K562 (cell line): Measurements from ENCODE around the gene SAMD8. TPM values are rescaled to one million over a fixed set of nuclear protein-coding genes. Genes with fewer than 3 reads are reported as not detected.

ENCODE experiments used
- BRF1 ChIP-seq: IDR thresholded peaks from 3 replicates; pipeline ENCODE4 v1.6.1; 2011; ENCODE audit warnings: borderline replicate concordance, mild to moderate bottlenecking; ENCODE audit not compliant: insufficient read length; ENCODE audit errors: extremely low read depth
- HCFC1 ChIP-seq: IDR thresholded peaks from 2 replicates; pipeline ENCODE4 v1.6.1; 2012; ENCODE audit warnings: low read depth, low read length, improper control_type of control experiment
- NFATC3 ChIP-seq: fragments of 450-650 bp; IDR thresholded peaks from 2 replicates; pipeline ENCODE4 v1.6.1; 2017; ENCODE audit warnings: mild to moderate bottlenecking
- PHF21A ChIP-seq: fragments of 450-650 bp; IDR thresholded peaks from 2 replicates; pipeline ENCODE4 v1.6.1; 2017; ENCODE audit warnings: low read depth, borderline replicate concordance
- SIN3A ChIP-seq, 2 experiments: fragments of 150-350 bp in 1 of 2; IDR thresholded peaks; 2 replicates each; pipeline ENCODE4 v1.6.1; 2011 to 2016; ENCODE audit warnings: borderline replicate concordance in 2 of 2, low read depth in 2 of 2, low read length in 2 of 2, mild to moderate bottlenecking in 2 of 2, moderate library complexity in 2 of 2; ENCODE audit not compliant: control insufficient read depth in 1 of 2
- ZNF24 ChIP-seq: fragments of 450-650 bp; IDR thresholded peaks from 2 replicates; pipeline ENCODE4 v1.6.1; 2016
- polyA plus RNA-seq, 8 experiments: library from polyadenylated mRNA; depleted of rRNA in 4 of 8; stranded (reverse) in 5 of 8; unstranded in 3 of 8; fragments of >200 nt; fragmentation: Nextera tagmentation in 2 of 8; fragmentation: Illumina TruSeq in 1 of 8; extraction: Ambion mirVana in 2 of 8; extraction: Trizol in 1 of 8; gene quantifications; 2 replicates each; pipeline versions ENCODE4 v1.2.1 to v1.2.3, GENCODE V29; 2011 to 2014; ENCODE audit warnings: inconsistent platforms in 1 of 8, missing spikeins in 1 of 8
- total RNA-seq, 7 experiments: library from RNA; depleted of rRNA in 6 of 7; stranded (reverse); fragments of >200 nt in 6 of 7; fragmentation: Illumina TruSeq in 2 of 7; extraction: Trizol in 2 of 7; gene quantifications; 2 replicates each; pipeline versions ENCODE4 v1.2.1 to v1.2.3, GENCODE V29; 2011 to 2021; ENCODE audit warnings: low replicate concordance in 1 of 7
- TF ChIP-seq, protein P1 (sequence below): sonication (generic); formaldehyde crosslinking; IDR thresholded peaks from 2 replicates; pipeline ENCODE4 v1.8.1; 2023; ENCODE audit warnings: mild to moderate bottlenecking, missing genetic modification reagents
- TF ChIP-seq, protein P2 (sequence below): sonication (generic); formaldehyde crosslinking; IDR thresholded peaks from 2 replicates; pipeline ENCODE4 v1.8.0; 2022; ENCODE audit warnings: mild to moderate bottlenecking, missing genetic modification reagents, borderline replicate concordance
- TF ChIP-seq, protein P3 (sequence below), 2 experiments: IDR thresholded peaks in 1 of 2; conservative IDR thresholded peaks in 1 of 2; 2 replicates each; pipeline ENCODE4 v1.6.1; 2016; ENCODE audit warnings: low read depth in 2 of 2, mild to moderate bottlenecking in 1 of 2, missing compliant biosample characterization in 1 of 2, missing genetic modification characterization in 1 of 2, moderate library complexity in 1 of 2

Gene SAMD8
- total and polyA plus RNA-seq, 9 of the 15 experiments (the other 6 are each of a cell fraction or from before 2014, with no cell fraction given), result 2.7 to 16.1 (median 6.2) TPM

DNA sequence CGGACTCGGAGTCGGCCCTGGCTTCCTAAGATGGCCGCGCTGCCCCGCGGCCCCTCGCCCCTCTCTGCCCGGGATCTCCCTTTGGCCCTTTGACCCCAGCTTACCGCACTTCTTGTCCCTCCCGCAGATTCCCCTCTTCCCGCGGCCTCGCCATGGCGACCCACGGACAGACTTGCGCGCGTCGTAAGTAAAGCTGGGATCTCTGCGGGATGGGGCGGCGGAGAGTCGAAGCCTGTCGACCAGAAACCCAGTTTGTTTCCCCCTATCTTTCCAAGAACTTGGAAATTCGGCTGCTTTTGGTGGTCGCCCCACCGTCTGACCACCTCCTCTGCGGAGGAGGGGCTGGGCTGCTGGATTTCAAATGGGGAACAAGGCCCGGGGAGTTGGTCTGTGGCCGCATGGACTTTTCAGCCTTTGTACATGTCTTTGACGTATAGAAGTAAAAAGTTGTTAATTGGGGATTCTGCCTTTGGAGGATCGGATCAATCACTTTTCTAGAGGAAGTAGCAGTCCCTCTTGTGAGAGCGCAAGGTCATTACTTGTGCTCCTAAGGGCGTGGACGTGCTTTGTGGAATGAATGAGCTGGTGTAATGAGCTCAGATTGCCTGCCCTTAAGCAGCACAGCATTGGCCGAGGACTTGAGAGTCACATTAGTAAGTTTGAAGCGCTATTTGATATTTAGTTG is 99.7 kb downstream of the SAMD8 start (continued):
- peak in 1 of 2 experiments; percentile 70; a peak in 1 of 4 replicates for TF ChIP-seq SIN3A (IDR thresholded peaks at IDR 0.05; ENCODE audit: borderline replicate concordance in 2 of 2, control insufficient read depth in 1 of 2, low read depth in 2 of 2, low read length in 2 of 2)
- TF ChIP-seq, protein P1, sequence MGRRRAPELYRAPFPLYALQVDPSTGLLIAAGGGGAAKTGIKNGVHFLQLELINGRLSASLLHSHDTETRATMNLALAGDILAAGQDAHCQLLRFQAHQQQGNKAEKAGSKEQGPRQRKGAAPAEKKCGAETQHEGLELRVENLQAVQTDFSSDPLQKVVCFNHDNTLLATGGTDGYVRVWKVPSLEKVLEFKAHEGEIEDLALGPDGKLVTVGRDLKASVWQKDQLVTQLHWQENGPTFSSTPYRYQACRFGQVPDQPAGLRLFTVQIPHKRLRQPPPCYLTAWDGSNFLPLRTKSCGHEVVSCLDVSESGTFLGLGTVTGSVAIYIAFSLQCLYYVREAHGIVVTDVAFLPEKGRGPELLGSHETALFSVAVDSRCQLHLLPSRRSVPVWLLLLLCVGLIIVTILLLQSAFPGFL (CRISPR knock-in tag), result peak; percentile 81; the same call in 1 of the 2 replicates
- no peak for TF ChIP-seq HCFC1
- no peak for TF ChIP-seq BRF1
- TF ChIP-seq, protein P2, sequence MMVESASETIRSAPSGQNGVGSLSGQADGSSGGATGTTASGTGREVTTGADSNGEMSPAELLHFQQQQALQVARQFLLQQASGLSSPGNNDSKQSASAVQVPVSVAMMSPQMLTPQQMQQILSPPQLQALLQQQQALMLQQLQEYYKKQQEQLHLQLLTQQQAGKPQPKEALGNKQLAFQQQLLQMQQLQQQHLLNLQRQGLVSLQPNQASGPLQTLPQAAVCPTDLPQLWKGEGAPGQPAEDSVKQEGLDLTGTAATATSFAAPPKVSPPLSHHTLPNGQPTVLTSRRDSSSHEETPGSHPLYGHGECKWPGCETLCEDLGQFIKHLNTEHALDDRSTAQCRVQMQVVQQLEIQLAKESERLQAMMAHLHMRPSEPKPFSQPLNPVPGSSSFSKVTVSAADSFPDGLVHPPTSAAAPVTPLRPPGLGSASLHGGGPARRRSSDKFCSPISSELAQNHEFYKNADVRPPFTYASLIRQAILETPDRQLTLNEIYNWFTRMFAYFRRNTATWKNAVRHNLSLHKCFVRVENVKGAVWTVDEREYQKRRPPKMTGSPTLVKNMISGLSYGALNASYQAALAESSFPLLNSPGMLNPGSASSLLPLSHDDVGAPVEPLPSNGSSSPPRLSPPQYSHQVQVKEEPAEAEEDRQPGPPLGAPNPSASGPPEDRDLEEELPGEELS (CRISPR knock-in tag), result no peak
- TF ChIP-seq ZNF24, result no peak
- TF ChIP-seq PHF21A, result no peak
- peak; percentile 17; the same call in 1 of the 2 replicates for TF ChIP-seq NFATC3
- TF ChIP-seq, protein P3, sequence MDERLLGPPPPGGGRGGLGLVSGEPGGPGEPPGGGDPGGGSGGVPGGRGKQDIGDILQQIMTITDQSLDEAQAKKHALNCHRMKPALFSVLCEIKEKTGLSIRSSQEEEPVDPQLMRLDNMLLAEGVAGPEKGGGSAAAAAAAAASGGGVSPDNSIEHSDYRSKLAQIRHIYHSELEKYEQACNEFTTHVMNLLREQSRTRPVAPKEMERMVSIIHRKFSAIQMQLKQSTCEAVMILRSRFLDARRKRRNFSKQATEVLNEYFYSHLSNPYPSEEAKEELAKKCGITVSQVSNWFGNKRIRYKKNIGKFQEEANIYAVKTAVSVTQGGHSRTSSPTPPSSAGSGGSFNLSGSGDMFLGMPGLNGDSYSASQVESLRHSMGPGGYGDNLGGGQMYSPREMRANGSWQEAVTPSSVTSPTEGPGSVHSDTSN (CRISPR knock-in tag; IDR thresholded peaks at IDR 0.05; ENCODE audit: low read depth), result no peak
- TF ChIP-seq, protein P3 (tag; conservative IDR thresholded peaks at IDR 0.05; ENCODE audit: low read depth), result no peak
